Keratinocyte (primary cell): ENCODE data around the gene PEX5L. TPM values are rescaled to one million over a fixed set of nuclear protein-coding genes. Genes with fewer than 3 reads are reported as not detected.

ENCODE experiments used
- DNase-seq: peaks from one replicate; pipeline ENCODE4 v3.0.0-alpha.2; 2011; ENCODE audit warnings: low read depth, missing footprints, low spot score
- FAIRE-seq: peaks from 2 replicates; lab custom pipeline; 2011; peaks lifted over from hg19 to GRCh38; lab: Jason Lieb, UNC
- H2AFZ ChIP-seq: 2 replicates; pipeline ENCODE4 v1.6.0; 2012; ENCODE audit warnings: low read length, control low read depth, inconsistent platforms; ENCODE audit not compliant: control insufficient read depth
- H3K27ac ChIP-seq: 2 replicates; pipeline ENCODE4 v1.5.1; 2011; ENCODE audit warnings: low read length; ENCODE audit not compliant: control insufficient read depth, insufficient read depth
- H3K27me3 ChIP-seq: 3 replicates; pipeline ENCODE4 v1.6.0; 2011; ENCODE audit warnings: low read length; ENCODE audit not compliant: control insufficient read depth, insufficient read depth; ENCODE audit errors: extremely low read depth
- H3K36me3 ChIP-seq, 2 experiments: 2 replicates in 1 of 2; 3 replicates in 1 of 2; pipeline ENCODE4 v1.5.1; 2011; ENCODE audit warnings: low read length in 2 of 2, mild to moderate bottlenecking in 1 of 2; ENCODE audit not compliant: control insufficient read depth in 2 of 2, insufficient read depth in 2 of 2; ENCODE audit errors: extremely low read depth in 1 of 2
- H3K4me1 ChIP-seq: 3 replicates; pipeline ENCODE4 v1.5.1; 2011; ENCODE audit warnings: low read length; ENCODE audit not compliant: control insufficient read depth, insufficient read depth; ENCODE audit errors: extremely low read depth
- H3K4me2 ChIP-seq: 3 replicates; pipeline ENCODE4 v1.6.0; 2011; ENCODE audit warnings: low read depth, low read length; ENCODE audit not compliant: control insufficient read depth, insufficient read depth; ENCODE audit errors: extremely low read depth
- H3K4me3 ChIP-seq, 3 experiments: fragments of 200-600 bp in 1 of 3; sonication (generic) in 1 of 3; 2 replicates in 2 of 3; 3 replicates in 1 of 3; pipeline ENCODE4 v1.5.1; 2011 to 2016; ENCODE audit warnings: low read length in 3 of 3, mild to moderate bottlenecking in 3 of 3, control low read depth in 2 of 3, inconsistent platforms in 1 of 3, low read depth in 1 of 3, mixed read lengths in 1 of 3, mixed run types in 1 of 3, moderate library complexity in 1 of 3; ENCODE audit not compliant: control insufficient read depth in 2 of 3, insufficient read depth in 2 of 3; ENCODE audit errors: extremely low read depth in 1 of 3
- H3K79me2 ChIP-seq: 2 replicates; pipeline ENCODE4 v1.6.0; 2012; ENCODE audit warnings: low read length; ENCODE audit not compliant: control insufficient read depth, insufficient read depth
- H3K9ac ChIP-seq: 3 replicates; pipeline ENCODE4 v1.6.0; 2011; ENCODE audit warnings: low read length; ENCODE audit not compliant: control insufficient read depth, insufficient read depth; ENCODE audit errors: extremely low read depth
- H3K9me1 ChIP-seq: 3 replicates; pipeline ENCODE4 v1.6.0; 2011; ENCODE audit warnings: low read length; ENCODE audit not compliant: control insufficient read depth, insufficient read depth; ENCODE audit errors: extremely low read depth
- H3K9me3 ChIP-seq: 2 replicates; pipeline ENCODE4 v1.5.1; 2012; ENCODE audit warnings: low read depth, low read length; ENCODE audit not compliant: control insufficient read depth
- H4K20me1 ChIP-seq: 3 replicates; pipeline ENCODE4 v1.6.0; 2011; ENCODE audit warnings: low read length; ENCODE audit not compliant: control insufficient read depth, insufficient read depth; ENCODE audit errors: extremely low read depth
- CTCF ChIP-seq, 3 experiments: IDR thresholded peaks in 1 of 3; conservative IDR thresholded peaks in 1 of 3; optimal IDR thresholded peaks in 1 of 3; 2 replicates in 2 of 3; 3 replicates in 1 of 3; pipeline versions ENCODE3 to v1.5.1; 2011; ENCODE audit warnings: low read length in 3 of 3, mild to moderate bottlenecking in 3 of 3, moderate library complexity in 2 of 3, control low read depth in 1 of 3, inconsistent platforms in 1 of 3; ENCODE audit not compliant: insufficient read depth in 2 of 3; ENCODE audit errors: extremely low read depth in 1 of 3
- EZH2 ChIP-seq: IDR thresholded peaks from one replicate; pipeline ENCODE4 v1.6.1; 2012; ENCODE audit warnings: inconsistent platforms, mild to moderate bottlenecking, low read length, moderate library complexity
- dilution Hi-C: fragments of 300-500 bp; cut with MboI; formaldehyde crosslinking; loops from one replicate; pipeline ENCODE4 v1.7.0; 2020; ENCODE audit warnings: low sequenced_read_pairs; ENCODE audit not compliant: extremely low pct_ligation_motif_present
- polyA plus RNA-seq, 5 experiments: library from polyadenylated mRNA; depleted of rRNA in 3 of 5; stranded (reverse) in 3 of 5; stranded (forward) in 1 of 5; unstranded in 1 of 5; fragments of >200 nt; gene quantifications; 1 replicate in 1 of 5; 2 replicates in 3 of 5; 3 replicates in 1 of 5; pipeline versions ENCODE4 v1.2.1 to v1.2.3, GENCODE V29; 2011 to 2012; ENCODE audit warnings: missing spikeins in 2 of 5, low read depth in 1 of 5, low replicate concordance in 1 of 5

PEX5L gene
- polyA plus RNA-seq, 1 donor (not counting 4 experiments of a cell fraction or from before 2014, with no cell fraction given): 0.92 TPM

GRCh38 chr3:180073561-180073960, 36.8 kb upstream of the PEX5L start:
- Histone ChIP-seq H3K27ac (no peak overlapping the region), H3K4me2 (no peak overlapping the region), H3K27me3 (no peaks in the 10 kb centered on the region), H3K79me2 (no peaks in the 10 kb centered on the region), H3K9ac (no peak overlapping the region), H3K9me1 (no peaks in the 10 kb centered on the region), H3K9me3 (no peaks in the 10 kb centered on the region), H3K36me3 (no peaks in the 10 kb centered on the region), H2AFZ (no peak overlapping the region), H4K20me1 (no peaks in the 10 kb centered on the region), H3K4me1 (no peaks in the 10 kb centered on the region), H3K4me3 (no peak overlapping the region)
- TF ChIP-seq CTCF (optimal IDR thresholded peaks at IDR 0.05 in 1 of 3, IDR thresholded peaks at IDR 0.05 in 1 of 3, conservative IDR thresholded peaks at IDR 0.05 in 1 of 3; ENCODE audit: extremely low read depth in 1 of 3, insufficient read depth in 2 of 3, low read length in 3 of 3): no peak
- TF ChIP-seq EZH2: no peak
- dilution Hi-C loops: no loop called here
- FAIRE-seq (no peak), DNase-seq (no peak)

GRCh38 chr3:180072786-180073185, 36.0 kb upstream of the PEX5L start:
- H2AFZ ChIP-seq: no peak overlapping the region
- FAIRE-seq: no peak
- no peaks in the 10 kb centered on the region for H3K36me3 ChIP-seq
- H3K9me3 ChIP-seq: no peaks in the 10 kb centered on the region
- dilution Hi-C loops: no loop called here
- H3K9ac ChIP-seq: no peak overlapping the region
- H3K4me1 ChIP-seq: no peaks in the 10 kb centered on the region
- no peak overlapping the region for H3K27ac ChIP-seq
- DNase-seq: no peak
- H4K20me1 ChIP-seq: no peaks in the 10 kb centered on the region
- no peaks in the 10 kb centered on the region for H3K79me2 ChIP-seq
- H3K4me3 ChIP-seq: no peak overlapping the region
- TF ChIP-seq CTCF (optimal IDR thresholded peaks at IDR 0.05 in 1 of 3, IDR thresholded peaks at IDR 0.05 in 1 of 3, conservative IDR thresholded peaks at IDR 0.05 in 1 of 3; ENCODE audit: extremely low read depth in 1 of 3, insufficient read depth in 2 of 3, low read length in 3 of 3) (no peak), EZH2 (no peak)
- no peak overlapping the region for H3K4me2 ChIP-seq
- H3K9me1 ChIP-seq: no peaks in the 10 kb centered on the region
- no peaks in the 10 kb centered on the region for H3K27me3 ChIP-seq
